Lower leg skin (tissue), 3 donors: ENCODE data around the gene CNTN3.

Experiments used
- CTCF ChIP-seq, 3 donors: fragments of 450-650 bp; IDR thresholded peaks; one replicate each; pipeline ENCODE4 v1.5.1; 2016; ENCODE audit warnings: antibody characterized with exemption in 3 of 3, mild to moderate bottlenecking in 3 of 3, moderate library complexity in 2 of 3
- POLR2A ChIP-seq, 2 donors: fragments of 450-650 bp; IDR thresholded peaks; one replicate each; pipeline ENCODE4 v1.6.1; 2016 to 2017; ENCODE audit warnings: antibody characterized with exemption in 2 of 2, mild to moderate bottlenecking in 1 of 2, moderate library complexity in 1 of 2

DNA sequence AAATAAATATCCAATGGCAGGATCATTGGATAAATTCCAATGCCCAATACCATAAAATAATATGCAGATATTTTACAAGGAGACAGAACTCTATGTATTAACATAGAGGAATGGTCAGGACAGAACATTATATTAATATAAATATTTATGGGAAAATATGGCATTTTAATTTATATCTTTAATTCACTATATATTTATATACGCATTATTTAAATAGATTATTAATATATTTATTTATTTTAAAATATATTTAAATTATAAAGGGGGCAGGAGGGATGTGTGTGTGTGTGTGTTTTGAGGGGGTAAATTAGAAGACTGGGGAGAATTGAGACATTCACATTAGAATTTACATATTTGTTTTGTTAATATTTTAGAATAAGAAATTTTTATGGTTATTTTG lies 31.6 kb upstream of the CNTN3 start:
- TF ChIP-seq POLR2A (IDR thresholded peaks at IDR 0.05) (no peak), CTCF (IDR thresholded peaks at IDR 0.05) (no peak)
